ENCODE results near the gene CFAP299.

The CFAP299 gene

DNA sequence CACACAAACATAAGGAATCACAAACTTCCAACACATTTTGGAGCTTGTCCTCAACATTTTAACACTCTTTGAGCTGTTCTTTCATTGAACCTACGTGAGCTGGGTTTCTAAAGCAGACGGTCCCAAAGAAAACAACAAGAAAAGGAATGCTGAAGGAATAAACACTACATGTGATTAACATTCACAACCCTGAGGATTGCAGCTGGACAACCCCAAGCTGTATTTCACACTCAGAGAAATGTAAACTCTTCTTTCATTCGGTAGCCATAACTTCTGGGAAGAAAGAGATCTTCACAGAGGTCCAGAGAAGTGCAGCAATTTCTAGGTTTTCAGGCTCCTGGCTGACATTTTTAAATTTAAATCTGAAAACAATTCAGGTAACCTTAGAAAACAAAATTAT, 130.2 kb downstream of the CFAP299 start:
- no peaks in the 10 kb centered on the region for H3K79me2 ChIP-seq (ENCODE audit: control insufficient read depth, insufficient read depth, low read length, poor library complexity)
- no peak overlapping the region for H4K91ac ChIP-seq (ENCODE audit: low read depth, low read length)
- no peak for DNase-seq
- H3K4me1 ChIP-seq (ENCODE audit: control insufficient read depth in 1 of 2, insufficient read depth in 2 of 2, low read length in 2 of 2), result peaks cover 0 to 5% of the 10 kb centered on the region in 2 experiments
- no CpG with 5 or more reads among the region's 3 CpGs for WGBS (ENCODE audit: extremely low coverage, insufficient coverage, insufficient read length)
- no peak overlapping the region for H3K4me2 ChIP-seq (ENCODE audit: low read length)
- H4K12ac ChIP-seq (ENCODE audit: low read depth, low read length), result no peak overlapping the region
- H3K9ac ChIP-seq (ENCODE audit: low read length), result no peak overlapping the region
- no peak overlapping the region for H3K14ac ChIP-seq (ENCODE audit: low read length)
- no peak overlapping the region for H2BK5ac ChIP-seq (ENCODE audit: low read depth, low read length, poor library complexity)
- H3K27ac ChIP-seq (ENCODE audit: low read depth, low read length), result no peak overlapping the region
- no peaks in the 10 kb centered on the region for H3K9me3 ChIP-seq (ENCODE audit: insufficient read depth, low read depth, low read length)
- no peak overlapping the region for H3K18ac ChIP-seq (ENCODE audit: low read length)
- no peak overlapping the region for H3K4ac ChIP-seq (ENCODE audit: low read depth, low read length)
- no peaks in the 10 kb centered on the region for H3K27me3 ChIP-seq (ENCODE audit: insufficient read depth, low read length)
- H3K36me3 ChIP-seq (ENCODE audit: control insufficient read depth in 1 of 2, insufficient read depth in 2 of 2, low read length in 2 of 2), result no peaks in the 10 kb centered on the region
- no peak overlapping the region for H3K4me3 ChIP-seq (ENCODE audit: low read depth, low read length)
- peaks cover 2% of the 10 kb centered on the region for H3K79me1 ChIP-seq (ENCODE audit: low read length)
- H2AK5ac ChIP-seq (ENCODE audit: low read length), result no peak overlapping the region
- no peak overlapping the region for H2BK120ac ChIP-seq (ENCODE audit: insufficient read depth, low read length, poor library complexity)
- no peak overlapping the region for H3K23ac ChIP-seq (ENCODE audit: low read length)
- no peak overlapping the region for H2AFZ ChIP-seq (ENCODE audit: insufficient read depth, low read length, poor library complexity)
- no peak overlapping the region for H2BK12ac ChIP-seq (ENCODE audit: low read length)
- no peak overlapping the region for H4K8ac ChIP-seq (ENCODE audit: low read depth, low read length)

DNA sequence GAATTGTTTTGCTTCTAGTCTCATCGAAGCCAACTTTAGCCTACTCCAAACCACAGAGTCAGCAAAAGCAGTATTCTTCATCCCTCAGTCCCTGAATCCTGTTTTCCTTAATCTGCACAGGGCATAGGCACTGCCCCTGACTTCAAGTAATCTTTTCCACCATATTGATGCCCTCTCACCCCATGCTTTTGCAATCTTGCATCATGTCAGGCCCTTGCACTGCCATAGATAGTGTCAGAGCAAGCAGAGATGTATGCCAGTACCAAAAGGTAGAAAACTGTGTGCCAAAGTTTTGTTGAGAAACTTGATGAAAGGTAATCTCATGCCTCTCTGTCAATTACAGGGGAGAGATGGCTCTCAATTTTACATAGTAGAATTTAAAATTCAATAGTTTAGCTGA, 131.1 kb downstream of the CFAP299 start:
- no peak overlapping the region for H2BK120ac ChIP-seq (ENCODE audit: insufficient read depth, low read length, poor library complexity)
- no peak overlapping the region for H3K4ac ChIP-seq (ENCODE audit: low read depth, low read length)
- no peaks in the 10 kb centered on the region for H3K36me3 ChIP-seq (ENCODE audit: control insufficient read depth in 1 of 2, insufficient read depth in 2 of 2, low read length in 2 of 2)
- WGBS (ENCODE audit: extremely low coverage, insufficient coverage, insufficient read length), result no CpG with 5 or more reads among the region's 1 CpG
- no peaks in the 10 kb centered on the region for H3K27me3 ChIP-seq (ENCODE audit: insufficient read depth, low read length)
- H3K4me1 ChIP-seq (ENCODE audit: control insufficient read depth in 1 of 2, insufficient read depth in 2 of 2, low read length in 2 of 2), result peaks cover 0 to 5% of the 10 kb centered on the region in 2 experiments
- H3K4me2 ChIP-seq (ENCODE audit: low read length), result no peak overlapping the region
- no peak overlapping the region for H3K23ac ChIP-seq (ENCODE audit: low read length)
- no peak overlapping the region for H3K9ac ChIP-seq (ENCODE audit: low read length)
- H2AFZ ChIP-seq (ENCODE audit: insufficient read depth, low read length, poor library complexity), result no peak overlapping the region
- no peak overlapping the region for H3K27ac ChIP-seq (ENCODE audit: low read depth, low read length)
- H2BK5ac ChIP-seq (ENCODE audit: low read depth, low read length, poor library complexity), result no peak overlapping the region
- no peaks in the 10 kb centered on the region for H3K79me1 ChIP-seq (ENCODE audit: low read length)
- H3K18ac ChIP-seq (ENCODE audit: low read length), result no peak overlapping the region
- no peak overlapping the region for H2AK5ac ChIP-seq (ENCODE audit: low read length)
- no peak overlapping the region for H3K4me3 ChIP-seq (ENCODE audit: low read depth, low read length)
- H3K79me2 ChIP-seq (ENCODE audit: control insufficient read depth, insufficient read depth, low read length, poor library complexity), result no peaks in the 10 kb centered on the region
- no peak overlapping the region for H4K91ac ChIP-seq (ENCODE audit: low read depth, low read length)
- no peaks in the 10 kb centered on the region for H3K9me3 ChIP-seq (ENCODE audit: insufficient read depth, low read depth, low read length)
- no peak overlapping the region for H3K14ac ChIP-seq (ENCODE audit: low read length)
- H4K8ac ChIP-seq (ENCODE audit: low read depth, low read length), result no peak overlapping the region
- no peak overlapping the region for H2BK12ac ChIP-seq (ENCODE audit: low read length)
- no peak overlapping the region for H4K12ac ChIP-seq (ENCODE audit: low read depth, low read length)
- no peak for DNase-seq

DNA sequence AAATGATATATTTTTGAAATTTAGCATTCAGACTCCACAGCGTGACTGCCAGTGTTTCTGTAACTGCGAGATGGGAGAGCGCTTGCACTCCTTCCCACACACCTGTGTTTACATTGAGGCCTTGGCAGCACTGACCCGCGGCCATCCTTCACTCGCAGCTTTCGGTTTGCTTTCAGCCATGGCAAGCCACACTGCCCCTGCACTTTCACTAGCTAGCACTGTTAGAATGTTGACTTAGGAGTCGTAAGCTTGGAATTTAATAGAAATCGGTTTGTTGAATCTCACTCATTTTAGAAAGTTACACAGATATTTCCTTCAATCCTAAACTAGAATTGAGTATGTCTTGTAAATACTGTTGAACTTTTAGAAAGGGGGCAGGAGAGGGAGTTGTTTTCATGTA, 136.2 kb downstream of the CFAP299 start:
- Histone ChIP-seq H3K27me3 (ENCODE audit: insufficient read depth, low read length) (no peaks in the 10 kb centered on the region), H2BK120ac (ENCODE audit: insufficient read depth, low read length, poor library complexity) (no peak overlapping the region), H2AK5ac (ENCODE audit: low read length) (no peak overlapping the region), H4K12ac (ENCODE audit: low read depth, low read length) (no peak overlapping the region), H3K18ac (ENCODE audit: low read length) (no peak overlapping the region), H3K79me2 (ENCODE audit: control insufficient read depth, insufficient read depth, low read length, poor library complexity) (no peaks in the 10 kb centered on the region), H3K4me3 (ENCODE audit: low read depth, low read length) (no peak overlapping the region), H4K8ac (ENCODE audit: low read depth, low read length) (no peak overlapping the region), H3K23ac (ENCODE audit: low read length) (no peak overlapping the region), H3K79me1 (ENCODE audit: low read length) (no peaks in the 10 kb centered on the region), H3K4me2 (ENCODE audit: low read length) (no peak overlapping the region), H3K14ac (ENCODE audit: low read length) (no peak overlapping the region), H2AFZ (ENCODE audit: insufficient read depth, low read length, poor library complexity) (no peak overlapping the region), H4K91ac (ENCODE audit: low read depth, low read length) (no peak overlapping the region), H3K9me3 (ENCODE audit: insufficient read depth, low read depth, low read length) (no peaks in the 10 kb centered on the region), H3K4ac (ENCODE audit: low read depth, low read length) (no peak overlapping the region), H3K36me3 (ENCODE audit: control insufficient read depth in 1 of 2, insufficient read depth in 2 of 2, low read length in 2 of 2) (no peaks in the 10 kb centered on the region), H2BK12ac (ENCODE audit: low read length) (no peak overlapping the region), H3K27ac (ENCODE audit: low read depth, low read length) (no peak overlapping the region), H3K9ac (ENCODE audit: low read length) (no peak overlapping the region), H2BK5ac (ENCODE audit: low read depth, low read length, poor library complexity) (no peak overlapping the region), H3K4me1 (ENCODE audit: control insufficient read depth in 1 of 2, insufficient read depth in 2 of 2, low read length in 2 of 2) (no peaks in the 10 kb centered on the region)
- WGBS (ENCODE audit: extremely low coverage, insufficient coverage, insufficient read length), result no CpG with 5 or more reads among the region's 9 CpGs
- DNase-seq, result no peak

DNA sequence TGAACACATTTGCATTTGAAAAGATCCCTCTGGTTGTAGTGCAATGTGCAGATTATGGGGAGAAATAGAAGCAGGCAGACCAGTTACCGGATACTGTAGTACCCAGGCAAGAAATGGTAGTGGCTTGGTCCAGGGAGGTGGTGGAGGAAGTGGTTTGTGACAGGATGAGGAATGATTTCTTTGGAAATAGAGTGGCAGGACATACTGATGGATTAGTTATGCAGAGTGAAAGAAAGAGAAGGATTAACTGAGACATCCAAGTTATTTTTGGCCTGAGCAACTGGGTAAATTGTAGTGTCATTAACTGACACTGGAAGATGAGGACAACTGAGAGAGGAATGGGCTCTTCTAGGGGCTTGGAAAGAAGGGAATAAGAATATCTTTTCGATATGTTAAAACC, 139.7 kb downstream of the CFAP299 start:
- H2BK12ac ChIP-seq (ENCODE audit: low read length), result no peak overlapping the region
- H4K91ac ChIP-seq (ENCODE audit: low read depth, low read length), result no peak overlapping the region
- H3K4me1 ChIP-seq (ENCODE audit: control insufficient read depth in 1 of 2, insufficient read depth in 2 of 2, low read length in 2 of 2), result no peaks in the 10 kb centered on the region
- H3K4me2 ChIP-seq (ENCODE audit: low read length), result no peak overlapping the region
- WGBS (ENCODE audit: extremely low coverage, insufficient coverage, insufficient read length), result no CpG with 5 or more reads among the region's 2 CpGs
- H2AK5ac ChIP-seq (ENCODE audit: low read length), result no peak overlapping the region
- no peaks in the 10 kb centered on the region for H3K9me3 ChIP-seq (ENCODE audit: insufficient read depth, low read depth, low read length)
- H2BK5ac ChIP-seq (ENCODE audit: low read depth, low read length, poor library complexity), result no peak overlapping the region
- no peak overlapping the region for H3K27ac ChIP-seq (ENCODE audit: low read depth, low read length)
- H3K9ac ChIP-seq (ENCODE audit: low read length), result no peak overlapping the region
- H3K36me3 ChIP-seq (ENCODE audit: control insufficient read depth in 1 of 2, insufficient read depth in 2 of 2, low read length in 2 of 2), result no peaks in the 10 kb centered on the region
- no peak overlapping the region for H2AFZ ChIP-seq (ENCODE audit: insufficient read depth, low read length, poor library complexity)
- no peaks in the 10 kb centered on the region for H3K79me2 ChIP-seq (ENCODE audit: control insufficient read depth, insufficient read depth, low read length, poor library complexity)
- no peaks in the 10 kb centered on the region for H3K27me3 ChIP-seq (ENCODE audit: insufficient read depth, low read length)
- no peak overlapping the region for H3K4ac ChIP-seq (ENCODE audit: low read depth, low read length)
- H3K18ac ChIP-seq (ENCODE audit: low read length), result no peak overlapping the region
- no peak overlapping the region for H4K8ac ChIP-seq (ENCODE audit: low read depth, low read length)
- no peak overlapping the region for H3K14ac ChIP-seq (ENCODE audit: low read length)
- no peak overlapping the region for H3K4me3 ChIP-seq (ENCODE audit: low read depth, low read length)
- DNase-seq, result no peak
- H2BK120ac ChIP-seq (ENCODE audit: insufficient read depth, low read length, poor library complexity), result no peak overlapping the region
- no peak overlapping the region for H3K23ac ChIP-seq (ENCODE audit: low read length)
- no peaks in the 10 kb centered on the region for H3K79me1 ChIP-seq (ENCODE audit: low read length)
- H4K12ac ChIP-seq (ENCODE audit: low read depth, low read length), result no peak overlapping the region
